ENCODE results near the gene HCRT.

- TF ChIP-seq MAX (IDR thresholded peaks at IDR 0.05), result no peak
- no peak for TF ChIP-seq EP300 (IDR thresholded peaks at IDR 0.05)
- TF ChIP-seq, protein P1, sequence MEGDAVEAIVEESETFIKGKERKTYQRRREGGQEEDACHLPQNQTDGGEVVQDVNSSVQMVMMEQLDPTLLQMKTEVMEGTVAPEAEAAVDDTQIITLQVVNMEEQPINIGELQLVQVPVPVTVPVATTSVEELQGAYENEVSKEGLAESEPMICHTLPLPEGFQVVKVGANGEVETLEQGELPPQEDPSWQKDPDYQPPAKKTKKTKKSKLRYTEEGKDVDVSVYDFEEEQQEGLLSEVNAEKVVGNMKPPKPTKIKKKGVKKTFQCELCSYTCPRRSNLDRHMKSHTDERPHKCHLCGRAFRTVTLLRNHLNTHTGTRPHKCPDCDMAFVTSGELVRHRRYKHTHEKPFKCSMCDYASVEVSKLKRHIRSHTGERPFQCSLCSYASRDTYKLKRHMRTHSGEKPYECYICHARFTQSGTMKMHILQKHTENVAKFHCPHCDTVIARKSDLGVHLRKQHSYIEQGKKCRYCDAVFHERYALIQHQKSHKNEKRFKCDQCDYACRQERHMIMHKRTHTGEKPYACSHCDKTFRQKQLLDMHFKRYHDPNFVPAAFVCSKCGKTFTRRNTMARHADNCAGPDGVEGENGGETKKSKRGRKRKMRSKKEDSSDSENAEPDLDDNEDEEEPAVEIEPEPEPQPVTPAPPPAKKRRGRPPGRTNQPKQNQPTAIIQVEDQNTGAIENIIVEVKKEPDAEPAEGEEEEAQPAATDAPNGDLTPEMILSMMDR (IDR thresholded peaks at IDR 0.05), result no peak
- TF ChIP-seq CHD2 (IDR thresholded peaks at IDR 0.05; ENCODE audit: low read length, partially characterized antibody), result no peak
- TF ChIP-seq, protein P2, sequence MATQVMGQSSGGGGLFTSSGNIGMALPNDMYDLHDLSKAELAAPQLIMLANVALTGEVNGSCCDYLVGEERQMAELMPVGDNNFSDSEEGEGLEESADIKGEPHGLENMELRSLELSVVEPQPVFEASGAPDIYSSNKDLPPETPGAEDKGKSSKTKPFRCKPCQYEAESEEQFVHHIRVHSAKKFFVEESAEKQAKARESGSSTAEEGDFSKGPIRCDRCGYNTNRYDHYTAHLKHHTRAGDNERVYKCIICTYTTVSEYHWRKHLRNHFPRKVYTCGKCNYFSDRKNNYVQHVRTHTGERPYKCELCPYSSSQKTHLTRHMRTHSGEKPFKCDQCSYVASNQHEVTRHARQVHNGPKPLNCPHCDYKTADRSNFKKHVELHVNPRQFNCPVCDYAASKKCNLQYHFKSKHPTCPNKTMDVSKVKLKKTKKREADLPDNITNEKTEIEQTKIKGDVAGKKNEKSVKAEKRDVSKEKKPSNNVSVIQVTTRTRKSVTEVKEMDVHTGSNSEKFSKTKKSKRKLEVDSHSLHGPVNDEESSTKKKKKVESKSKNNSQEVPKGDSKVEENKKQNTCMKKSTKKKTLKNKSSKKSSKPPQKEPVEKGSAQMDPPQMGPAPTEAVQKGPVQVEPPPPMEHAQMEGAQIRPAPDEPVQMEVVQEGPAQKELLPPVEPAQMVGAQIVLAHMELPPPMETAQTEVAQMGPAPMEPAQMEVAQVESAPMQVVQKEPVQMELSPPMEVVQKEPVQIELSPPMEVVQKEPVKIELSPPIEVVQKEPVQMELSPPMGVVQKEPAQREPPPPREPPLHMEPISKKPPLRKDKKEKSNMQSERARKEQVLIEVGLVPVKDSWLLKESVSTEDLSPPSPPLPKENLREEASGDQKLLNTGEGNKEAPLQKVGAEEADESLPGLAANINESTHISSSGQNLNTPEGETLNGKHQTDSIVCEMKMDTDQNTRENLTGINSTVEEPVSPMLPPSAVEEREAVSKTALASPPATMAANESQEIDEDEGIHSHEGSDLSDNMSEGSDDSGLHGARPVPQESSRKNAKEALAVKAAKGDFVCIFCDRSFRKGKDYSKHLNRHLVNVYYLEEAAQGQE (IDR thresholded peaks at IDR 0.05), result no peak
Observed at GRCh38 chr17:42190491-42191274, 5.4 kb upstream of the HCRT start.

All from A549 (cell line).